Erythroblast (primary cell): ENCODE measurements around the gene CLK3.

Experiments used
- GATA1 ChIP-seq: IDR thresholded peaks from 2 replicates; pipeline ENCODE4 v1.6.1; 2011; ENCODE audit warnings: low read depth, mild to moderate bottlenecking, control low read depth, low read length, moderate library complexity
- POLR2A ChIP-seq: IDR thresholded peaks from 2 replicates; pipeline ENCODE4 v1.6.1; 2011; ENCODE audit warnings: mild to moderate bottlenecking, low read length

GRCh38 chr15:74643665-74644204 is 28.1 kb downstream of the CLK3 start:
- no peak for TF ChIP-seq POLR2A
- no peak for TF ChIP-seq GATA1
